CD14-positive monocyte (primary cell): ENCODE data around the gene ITPR1. TPM values are rescaled to one million over a fixed set of nuclear protein-coding genes. Genes with fewer than 3 reads are reported as not detected.

Experiments used
- DNase-seq, 3 donors: peaks; one replicate each; pipeline ENCODE4 v3.0.0-alpha.2; 2011 to 2022
- H2AFZ ChIP-seq: 2 replicates; pipeline ENCODE4 v1.6.0; 2012; ENCODE audit warnings: mild to moderate bottlenecking, low read depth, low read length, inconsistent platforms; ENCODE audit not compliant: insufficient read depth, poor library complexity, severe bottlenecking
- H3K27ac ChIP-seq, 2 donors: 1 replicate in 1 of 2; 2 replicates in 1 of 2; pipeline ENCODE4 v1.5.1; 2012 to 2013; ENCODE audit warnings: low read length in 2 of 2, control low read depth in 1 of 2, inconsistent platforms in 1 of 2, low read depth in 1 of 2, mild to moderate bottlenecking in 1 of 2
- H3K27me3 ChIP-seq, 2 donors: one replicate each; pipeline versions ENCODE4 v1.6.0 to v1.6.1; 2011 to 2013; ENCODE audit warnings: low read length in 2 of 2; ENCODE audit not compliant: control insufficient read depth in 2 of 2, insufficient read depth in 2 of 2
- H3K36me3 ChIP-seq, 2 donors: replicated peaks in 1 of 2; 1 replicate in 1 of 2; 2 replicates in 1 of 2; pipeline versions ENCODE4 v1.5.1 to v1.6.1; 2012 to 2013; ENCODE audit warnings: low read length in 2 of 2, control low read depth in 1 of 2, inconsistent platforms in 1 of 2, mild to moderate bottlenecking in 1 of 2; ENCODE audit not compliant: insufficient read depth in 2 of 2, control insufficient read depth in 1 of 2
- H3K4me1 ChIP-seq, 2 donors: 1 replicate in 1 of 2; 2 replicates in 1 of 2; pipeline versions ENCODE4 v1.5.1 to v1.6.1; 2012 to 2013; ENCODE audit warnings: low read length in 2 of 2, control low read depth in 1 of 2, inconsistent platforms in 1 of 2, mild to moderate bottlenecking in 1 of 2, moderate library complexity in 1 of 2; ENCODE audit not compliant: insufficient read depth in 2 of 2, control insufficient read depth in 1 of 2
- H3K4me2 ChIP-seq: replicated peaks from 2 replicates; pipeline ENCODE3; 2012; ENCODE audit warnings: low read length, moderate library complexity, mild to moderate bottlenecking; ENCODE audit not compliant: poor library complexity, severe bottlenecking; ENCODE audit errors: extremely low read depth
- H3K4me3 ChIP-seq, 3 experiments: fragments of 200-600 bp in 1 of 3; sonication (generic) in 1 of 3; replicated peaks in 1 of 3; 1 replicate in 2 of 3; 2 replicates in 1 of 3; pipeline ENCODE4 v1.5.1; 2011 to 2013; ENCODE audit warnings: low read length in 3 of 3, mild to moderate bottlenecking in 3 of 3, control low read depth in 2 of 3, low read depth in 2 of 3, inconsistent platforms in 1 of 3, moderate library complexity in 1 of 3
- H3K79me2 ChIP-seq: 2 replicates; pipeline ENCODE4 v1.6.0; 2012; ENCODE audit warnings: mild to moderate bottlenecking, control low read depth, inconsistent platforms, low read length, moderate library complexity; ENCODE audit not compliant: insufficient read depth
- H3K9ac ChIP-seq: 2 replicates; pipeline ENCODE4 v1.6.0; 2017; ENCODE audit warnings: low read length, mild to moderate bottlenecking; ENCODE audit not compliant: insufficient read depth, poor library complexity, severe bottlenecking
- H3K9me3 ChIP-seq, 2 donors: replicated peaks in 1 of 2; 1 replicate in 1 of 2; 2 replicates in 1 of 2; pipeline versions ENCODE4 v1.5.1 to v1.6.1; 2012 to 2013; ENCODE audit warnings: low read length in 2 of 2, control low read depth in 1 of 2; ENCODE audit not compliant: control insufficient read depth in 1 of 2, insufficient read depth in 1 of 2
- H4K20me1 ChIP-seq: 2 replicates; pipeline ENCODE4 v1.6.0; 2012; ENCODE audit warnings: mild to moderate bottlenecking, low read length, control low read depth, moderate library complexity; ENCODE audit not compliant: insufficient read depth
- H3K27ac Mint-ChIP-seq, 7 donors: one replicate each; pipeline ENCODE4 v1.8.0; 2020; ENCODE audit warnings: mild to moderate bottlenecking in 7 of 7, mixed read lengths in 7 of 7, moderate library complexity in 6 of 7, inconsistent platforms in 2 of 7
- H3K27me3 Mint-ChIP-seq, 3 donors: one replicate each; pipeline ENCODE4 v1.8.0; 2021 to 2022; ENCODE audit warnings: low read depth in 3 of 3, mild to moderate bottlenecking in 3 of 3, mixed read lengths in 3 of 3, moderate library complexity in 3 of 3, inconsistent platforms in 1 of 3
- H3K36me3 Mint-ChIP-seq, 2 donors: one replicate each; pipeline ENCODE4 v1.8.0; 2020; ENCODE audit warnings: mixed read lengths in 2 of 2, inconsistent platforms in 1 of 2, mild to moderate bottlenecking in 1 of 2
- H3K4me1 Mint-ChIP-seq: one replicate; pipeline ENCODE4 v1.8.0; 2020; ENCODE audit warnings: mild to moderate bottlenecking, mixed read lengths
- H3K4me3 Mint-ChIP-seq, 2 donors: one replicate each; pipeline ENCODE4 v1.8.0; 2020; ENCODE audit warnings: mild to moderate bottlenecking in 2 of 2, mixed read lengths in 2 of 2, moderate library complexity in 1 of 2
- H3K9me3 Mint-ChIP-seq, 7 donors: one replicate each; pipeline ENCODE4 v1.8.0; 2020 to 2022; ENCODE audit warnings: mixed read lengths in 7 of 7, mild to moderate bottlenecking in 6 of 7, moderate library complexity in 6 of 7, inconsistent platforms in 2 of 7
- CTCF ChIP-seq: fragments of 200-600 bp; IDR thresholded peaks from one replicate; pipeline ENCODE4 v1.8.0; 2022; ENCODE audit warnings: antibody characterized with exemption, mild to moderate bottlenecking
- WGBS: methylation state at CpG from one replicate; pipeline ENCODE4 v1.1.5; 2013; ENCODE audit warnings: missing lambda C conversion rate; ENCODE audit not compliant: insufficient coverage; 5-methylcytosine and 5-hydroxymethylcytosine counted together
- intact Hi-C, 2 donors: fragments of 100-400 bp; cut with micrococcal nuclease; formaldehyde crosslinking; loops; one replicate each; pipeline versions ENCODE4 v1.15.0 to v1.15.1; 2023
- polyA plus RNA-seq, 3 donors: library from polyadenylated mRNA; depleted of rRNA in 1 of 3; unstranded in 2 of 3; stranded (reverse) in 1 of 3; fragments of 300-500 nt in 2 of 3; fragments of >200 nt in 1 of 3; fragmentation: Illumina TruSeq in 2 of 3; gene quantifications; 1 replicate in 2 of 3; 2 replicates in 1 of 3; pipeline ENCODE4 v1.2.3, GENCODE V29; 2012 to 2021

Gene ITPR1
- polyA plus RNA-seq, 3 donors, result 3.2 to 21.1 (median 7.1) TPM

- Mint-ChIP-seq H3K36me3 (peaks cover 29 to 30% of the 10 kb centered on the region in 2 donors), H3K27me3 (peaks cover 0 to 2% (median 0%) of the 10 kb centered on the region in 3 donors), H3K9me3 (peaks cover 0 to 2% (median 0%) of the 10 kb centered on the region in 7 donors), H3K4me3 (no peak overlapping the region), H3K27ac (peak overlapping the region in 2 of 7 donors; percentile 20 to 85), H3K4me1 (peaks cover 64% of the 10 kb centered on the region)
- H3K27me3 ChIP-seq, result no peaks in the 10 kb centered on the region
- H3K9me3 ChIP-seq, result no peaks in the 10 kb centered on the region
- peak overlapping the region; percentile 16 for H3K4me2 ChIP-seq
- TF ChIP-seq CTCF, result no peak
- peaks cover 62% of the 10 kb centered on the region for H3K79me2 ChIP-seq
- H3K27ac ChIP-seq, result peak overlapping the region in 1 of 2 donors; percentile 70
- no CpG with 5 or more reads among the region's 2 CpGs for WGBS
- H3K36me3 ChIP-seq, result peaks cover 7 to 27% of the 10 kb centered on the region in 2 donors
- H2AFZ ChIP-seq, result no peak overlapping the region
- H3K4me3 ChIP-seq, result no peak overlapping the region
- DNase-seq, result no peak
- intact Hi-C loops, result no loop called here
- H4K20me1 ChIP-seq, result no peaks in the 10 kb centered on the region
- peaks cover 55 to 57% of the 10 kb centered on the region in 2 donors for H3K4me1 ChIP-seq
- no peak overlapping the region for H3K9ac ChIP-seq
These were observed 13.4 kb downstream of the ITPR1 start for GRCh38 chr3:4506559-4507023.

- Histone ChIP-seq H3K27me3 (no peaks in the 10 kb centered on the region), H3K27ac (peak overlapping the region in 1 of 2 donors; percentile 70), H4K20me1 (no peaks in the 10 kb centered on the region), H3K4me2 (peak overlapping the region; percentile 16), H3K4me1 (peaks cover 55 to 57% of the 10 kb centered on the region in 2 donors), H3K9ac (no peak overlapping the region), H3K36me3 (peaks cover 3 to 26% of the 10 kb centered on the region in 2 donors), H3K79me2 (peaks cover 64% of the 10 kb centered on the region), H3K9me3 (no peaks in the 10 kb centered on the region), H2AFZ (no peak overlapping the region), H3K4me3 (peak overlapping the region in 1 of 3 experiments; percentile 28)
- Mint-ChIP-seq H3K36me3 (peaks cover 27 to 30% of the 10 kb centered on the region in 2 donors), H3K9me3 (peaks cover 0 to 2% (median 0%) of the 10 kb centered on the region in 7 donors), H3K4me1 (peaks cover 64% of the 10 kb centered on the region), H3K4me3 (peak overlapping the region in 1 of 2 donors; percentile 56), H3K27ac (peak overlapping the region; percentile 54 to 89 (median 82)), H3K27me3 (peaks cover 0 to 2% (median 0%) of the 10 kb centered on the region in 3 donors)
- DNase-seq, result no peak
- TF ChIP-seq CTCF, result no peak
- intact Hi-C loops, result no loop called here
- 0% methylated on average over 1 of the region's 5 CpGs for WGBS
These were observed 14.0 kb downstream of the ITPR1 start for GRCh38 chr3:4507024-4507596.
